ENCODE results near the gene ETNK2. TPM values are rescaled to one million over a fixed set of nuclear protein-coding genes. Genes with fewer than 3 reads are reported as not detected.

The ETNK2 gene
- total and polyA plus RNA-seq, 2 of the 8 experiments (the other 6 are each of a cell fraction or from before 2014, with no cell fraction given), result 20.1 to 26.7 TPM

- Histone ChIP-seq H3K9ac (replicated peaks in 1 of 4; ENCODE audit: extremely low read depth in 1 of 4, low read depth in 3 of 4, low read length in 3 of 4) (0 out of 7 replicates have a peak overlapping the region, but pooled peaks of 1 of the 4 experiments have one; percentile 3), H4K91ac (replicated peaks; ENCODE audit: insufficient read length, low read length) (peak overlapping the region; percentile 45), H3K27me3 (replicated peaks in 1 of 4; ENCODE audit: control insufficient read depth in 3 of 4, extremely low read depth in 1 of 4, insufficient read depth in 3 of 4, low read length in 3 of 4) (no peaks in the 10 kb centered on the region), H3K4me2 (ENCODE audit: insufficient read depth in 1 of 2, low read depth in 2 of 2, low read length in 2 of 2) (peak overlapping the region in 1 of 2 experiments; percentile 15; a peak in 2 of 4 replicates), H3K79me2 (ENCODE audit: control insufficient read depth in 1 of 2, insufficient read depth in 2 of 2, low read length in 2 of 2) (peaks cover 58 to 98% of the 10 kb centered on the region in 2 experiments), H4K8ac (ENCODE audit: extremely low read depth, insufficient read depth, low read length) (no peak overlapping the region), H2BK15ac (ENCODE audit: low read length) (peak overlapping the region; percentile 31; the same call in 1 of the 2 replicates), H3K4me3 (ENCODE audit: extremely low read depth in 1 of 4, insufficient read depth in 2 of 4, low read depth in 3 of 4, low read length in 4 of 4) (no peak overlapping the region), H2AK5ac (ENCODE audit: low read depth, low read length) (peak overlapping the region; percentile 78; the same call in 1 of the 2 replicates), H4K20me1 (replicated peaks in 1 of 2; ENCODE audit: control insufficient read depth in 1 of 2, insufficient read depth in 2 of 2, low read length in 2 of 2) (peaks cover 42 to 58% of the 10 kb centered on the region in 2 experiments), H3K23ac (ENCODE audit: insufficient read length) (no peak overlapping the region), H3K79me1 (ENCODE audit: low read depth, low read length) (peaks cover 28% of the 10 kb centered on the region), H3K4me1 (replicated peaks in 1 of 4; ENCODE audit: control insufficient read depth in 3 of 4, insufficient read depth in 4 of 4, low read length in 3 of 4) (peaks cover 40 to 66% (median 53%) of the 10 kb centered on the region in 4 experiments), H3K36me3 (ENCODE audit: control insufficient read depth in 2 of 4, insufficient read depth in 4 of 4, low read length in 3 of 4) (no peaks in the 10 kb centered on the region), H2BK120ac (replicated peaks; ENCODE audit: low read depth, low read length) (no peak overlapping the region), H2AFZ (ENCODE audit: low read length) (no peak overlapping the region), H3K27ac (ENCODE audit: low read depth, low read length) (no peak overlapping the region), H4K5ac (ENCODE audit: insufficient read length, low read depth, low read length) (peak overlapping the region; percentile 25), H3K18ac (ENCODE audit: extremely low read depth, low read length) (peak overlapping the region; percentile 48; the same call in 1 of the 2 replicates), H3K4ac (replicated peaks; ENCODE audit: insufficient read length, low read depth, low read length) (peak overlapping the region; percentile 59), H3K14ac (ENCODE audit: insufficient read length) (no peak overlapping the region), H3K23me2 (ENCODE audit: low read depth, low read length) (no peaks in the 10 kb centered on the region), H2BK5ac (ENCODE audit: low read depth, low read length) (peak overlapping the region; percentile 77; the same call in 1 of the 2 replicates), H3K9me3 (ENCODE audit: insufficient read depth in 2 of 2, low read depth in 1 of 2, low read length in 1 of 2) (no peaks in the 10 kb centered on the region), H2BK20ac (ENCODE audit: low read length) (no peak overlapping the region), H2BK12ac (ENCODE audit: low read depth, low read length) (0 out of 2 replicates have a peak overlapping the region, but pooled peaks have one; percentile 4), H3K56ac (replicated peaks; ENCODE audit: insufficient read length, low read depth, low read length) (no peak overlapping the region)
- FAIRE-seq, result no peak
- 65% methylated on average over 7 of the region's 8 CpGs; no CpG with 5 or more reads in 1 of the 2 experiments for WGBS, 2 experiments (ENCODE audit: extremely low coverage in 1 of 2, insufficient coverage in 1 of 2, insufficient read length in 1 of 2, insufficient replicate concordance in 2 of 2, low coverage in 1 of 2, low lambda C conversion rate in 2 of 2, missing lambda C conversion rate in 1 of 2)
- POLR2A ChIA-PET (ENCODE audit: partially characterized antibody), result interaction anchor here (1.7 to 7.7 kb wide), 2 partner anchors 10 kb away, joined by 5 to 101 read pairs; partner anchors contain the start of gene SOX13
- peak in 1 of 2 experiments; percentile 54 for DNase-seq (ENCODE audit: low read depth in 1 of 2, low spot score in 2 of 2)
- CTCF ChIA-PET (ENCODE audit: partially characterized antibody), result interaction anchor here (0.6 to 5.4 kb wide), 7 partner anchors 10 to 217 kb away, joined by 3 to 34 read pairs (median 5); no protein-coding TSS in a partner anchor
- no peak for TF ChIP-seq CBX8 (IDR thresholded peaks at IDR 0.05; ENCODE audit: borderline replicate concordance, low read depth, low read length)
Measured at GRCh38 chr1:204088596-204088995, 63.2 kb downstream of the ETNK2 start.
